NCI-H1105 treated with DMSO at 0.1 percent for 48 hours (cell line): Measurements from ENCODE around the gene SERPINA9.
"Not testable (repeated sequence)": the region's sequence is repeated elsewhere in the genome, so short reads cannot be mapped to it uniquely, and the experiment has no call there.

Source experiments
- DNase-seq: peaks from one replicate; lab custom pipeline; 2025; lab: John Stamatoyannopoulos, UW

The SERPINA9 gene

DNA sequence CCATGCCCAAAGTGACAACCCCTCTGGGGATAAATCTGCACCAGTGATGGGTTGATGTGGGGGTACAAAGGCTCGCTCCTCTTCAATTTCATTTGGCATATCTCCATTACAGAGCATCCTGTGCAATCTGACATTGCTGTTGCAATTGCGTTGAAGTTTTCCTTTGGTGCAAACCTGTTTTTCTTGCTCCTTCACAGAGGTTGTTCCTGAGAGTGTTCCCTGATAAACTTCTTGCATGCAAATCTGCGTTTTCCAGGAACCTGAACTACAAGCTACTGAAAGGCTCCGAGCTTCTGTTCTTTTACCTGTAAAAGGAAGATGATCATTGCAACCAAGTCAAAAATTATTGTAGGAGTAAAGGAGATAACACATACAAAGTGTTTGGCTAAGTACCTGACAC, 49.5 kb downstream of the SERPINA9 start:
- DNase-seq: no peak

GRCh38 chr14:94424371-94424770, 51.6 kb downstream of the SERPINA9 start:
- DNase-seq: no peak

DNA sequence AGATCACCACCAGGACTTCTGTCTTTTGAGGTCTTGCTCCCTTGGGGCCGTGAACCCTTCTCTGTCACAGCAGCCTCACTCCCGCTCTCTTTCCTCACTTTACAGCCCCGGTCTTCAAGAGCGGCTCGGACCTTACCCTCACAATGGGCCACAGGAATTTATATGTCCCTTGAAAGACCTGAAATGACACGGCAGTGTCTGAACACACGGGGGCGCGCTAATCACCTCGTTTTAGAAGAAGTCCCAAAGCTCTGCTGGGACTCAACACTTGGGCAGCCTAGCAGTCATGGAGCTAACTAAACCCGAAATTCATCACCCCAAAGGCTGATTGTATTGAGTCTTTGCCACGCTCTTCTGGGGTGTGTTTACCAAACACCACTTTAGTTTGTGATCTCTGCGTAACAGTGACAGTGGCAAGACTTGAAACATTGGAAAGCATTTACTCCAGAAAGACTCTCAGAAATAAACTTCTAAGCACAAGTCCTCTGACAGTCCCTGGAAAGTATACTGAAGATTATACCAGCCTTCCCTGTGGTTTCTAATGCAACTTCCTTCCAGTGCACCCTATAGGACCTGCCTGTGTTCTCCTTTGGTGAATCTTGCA, 52.4 kb downstream of the SERPINA9 start:
- DNase-seq: no peak

DNA sequence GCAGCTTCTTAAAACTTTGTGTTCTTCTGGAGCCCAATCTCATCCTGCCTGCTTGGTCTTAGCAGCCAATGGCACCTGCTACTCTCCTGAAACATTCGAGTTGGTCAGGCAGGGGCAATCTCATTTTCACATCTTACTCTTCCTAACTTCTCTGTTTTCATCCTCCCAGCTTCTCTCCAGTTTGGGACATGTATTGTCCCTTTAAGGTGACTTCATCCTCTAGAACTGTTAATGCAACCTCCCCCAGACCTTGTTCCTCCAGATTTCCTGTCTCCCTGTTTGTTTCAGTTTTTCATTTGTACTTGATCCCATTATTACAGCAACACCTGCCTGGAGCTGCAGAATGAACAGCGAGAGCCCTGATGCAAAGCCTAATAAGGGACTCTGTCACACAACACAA, 54.7 kb downstream of the SERPINA9 start:
- DNase-seq: no peak

DNA sequence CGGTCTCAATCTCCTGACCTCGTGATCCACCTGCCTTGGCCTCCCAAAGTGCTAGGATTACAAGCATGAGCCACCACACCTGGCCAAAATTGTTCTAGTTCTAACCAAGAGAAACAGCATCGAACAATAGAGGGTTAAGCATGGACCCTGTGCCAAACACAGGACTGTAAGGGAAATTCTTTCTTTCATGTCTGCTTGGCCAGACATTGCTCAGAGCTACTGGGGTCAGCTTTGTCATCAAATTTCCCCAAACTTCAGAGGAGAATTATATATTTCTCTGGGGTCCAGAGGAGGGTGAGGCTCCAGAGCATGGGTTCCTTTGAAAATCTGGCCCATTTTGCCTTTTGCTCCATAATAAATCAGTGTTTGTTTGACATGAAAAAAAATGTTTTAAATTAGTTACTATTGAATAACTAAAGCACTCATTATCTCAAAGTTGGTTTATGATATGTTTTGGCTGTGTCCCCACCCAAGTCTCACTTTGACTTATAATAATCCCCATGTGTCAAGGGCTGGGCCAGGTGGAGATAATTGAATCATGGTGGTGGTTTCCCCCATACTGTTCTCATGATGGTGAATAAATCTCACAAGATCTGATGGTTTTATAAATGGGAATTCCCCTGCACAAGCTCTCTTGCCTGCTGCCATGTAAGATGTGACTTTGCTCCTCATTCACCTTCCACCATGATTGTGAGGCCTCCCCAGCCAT, 58.3 kb downstream of the SERPINA9 start:
- not testable (repeated sequence) for DNase-seq
